GM21528 (cell line): ENCODE data around the gene SDK1.

ENCODE experiments used
- ATAC-seq: cut with Tn5 transposase; IDR thresholded peaks from one replicate; pipeline ENCODE4 v1.9.1; 2021; ENCODE audit warnings: mild to moderate bottlenecking, moderate library complexity; ENCODE audit not compliant: unreplicated experiment, low FRiP score

The SDK1 gene

DNA sequence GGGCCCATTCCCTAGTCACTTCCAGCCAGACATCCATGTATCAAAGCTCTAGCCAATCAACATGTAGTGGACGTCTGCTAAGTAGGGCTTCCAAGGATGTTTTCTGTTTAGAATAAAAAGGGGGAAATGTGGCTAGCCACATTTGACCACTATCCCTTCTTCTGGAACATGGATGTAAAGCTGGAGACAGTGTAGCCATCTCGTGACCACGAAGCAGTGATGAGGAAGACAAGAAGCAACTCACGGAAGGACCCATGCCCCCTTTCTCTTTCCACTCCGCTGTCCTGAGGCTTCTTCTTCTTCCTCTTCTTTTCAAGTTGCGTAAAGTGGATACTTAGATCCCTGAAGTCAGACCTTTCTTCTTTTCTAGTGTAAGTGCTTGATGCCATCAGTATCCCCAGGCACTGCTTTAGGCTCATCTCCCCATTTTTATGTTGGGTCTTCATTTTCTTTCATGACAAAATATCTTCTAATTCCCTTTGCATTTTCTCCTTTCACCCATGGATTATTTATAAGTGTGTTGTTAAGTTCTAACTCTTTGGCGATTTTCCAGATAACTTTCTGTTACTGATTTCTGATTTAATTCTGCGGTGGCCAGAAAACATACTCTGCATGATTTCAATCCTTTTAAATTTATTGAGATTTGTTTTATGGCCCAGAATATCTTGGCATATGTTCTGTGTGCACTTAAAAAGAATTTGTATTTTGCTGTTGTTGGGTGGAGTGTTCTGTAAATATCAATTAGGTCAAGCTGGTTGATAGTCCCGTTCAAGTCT lies 594.5 kb downstream of the SDK1 start:
- no peak for ATAC-seq

DNA sequence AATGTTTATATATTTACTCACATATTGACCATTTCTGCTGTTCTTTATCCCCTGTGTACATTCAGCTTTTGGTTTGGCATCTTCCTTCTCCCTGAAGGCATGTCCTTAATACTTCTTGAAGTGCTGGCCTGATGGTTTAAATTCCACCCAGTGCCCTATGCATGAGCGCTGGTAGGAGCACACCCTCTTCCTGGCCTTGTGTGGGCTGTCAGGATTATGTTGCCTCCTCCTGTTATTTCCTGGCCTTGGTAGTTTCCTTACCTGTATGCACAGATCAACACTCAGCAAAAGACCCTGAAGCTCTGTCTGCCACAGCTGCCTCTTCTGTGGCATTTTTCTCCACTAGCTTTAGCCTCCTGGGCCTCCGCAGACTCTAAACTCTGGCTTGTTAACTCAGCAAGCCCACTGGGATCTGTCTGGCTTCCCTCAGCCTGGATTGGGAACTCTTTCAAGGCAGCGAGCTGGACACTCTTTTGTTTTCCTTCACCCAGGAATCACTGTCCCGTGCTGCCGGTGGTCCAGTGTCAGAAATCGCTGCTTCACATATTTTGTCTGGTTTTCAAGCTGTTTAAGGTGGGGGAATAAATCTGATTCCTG lies 595.2 kb downstream of the SDK1 start:
- no peak for ATAC-seq

DNA sequence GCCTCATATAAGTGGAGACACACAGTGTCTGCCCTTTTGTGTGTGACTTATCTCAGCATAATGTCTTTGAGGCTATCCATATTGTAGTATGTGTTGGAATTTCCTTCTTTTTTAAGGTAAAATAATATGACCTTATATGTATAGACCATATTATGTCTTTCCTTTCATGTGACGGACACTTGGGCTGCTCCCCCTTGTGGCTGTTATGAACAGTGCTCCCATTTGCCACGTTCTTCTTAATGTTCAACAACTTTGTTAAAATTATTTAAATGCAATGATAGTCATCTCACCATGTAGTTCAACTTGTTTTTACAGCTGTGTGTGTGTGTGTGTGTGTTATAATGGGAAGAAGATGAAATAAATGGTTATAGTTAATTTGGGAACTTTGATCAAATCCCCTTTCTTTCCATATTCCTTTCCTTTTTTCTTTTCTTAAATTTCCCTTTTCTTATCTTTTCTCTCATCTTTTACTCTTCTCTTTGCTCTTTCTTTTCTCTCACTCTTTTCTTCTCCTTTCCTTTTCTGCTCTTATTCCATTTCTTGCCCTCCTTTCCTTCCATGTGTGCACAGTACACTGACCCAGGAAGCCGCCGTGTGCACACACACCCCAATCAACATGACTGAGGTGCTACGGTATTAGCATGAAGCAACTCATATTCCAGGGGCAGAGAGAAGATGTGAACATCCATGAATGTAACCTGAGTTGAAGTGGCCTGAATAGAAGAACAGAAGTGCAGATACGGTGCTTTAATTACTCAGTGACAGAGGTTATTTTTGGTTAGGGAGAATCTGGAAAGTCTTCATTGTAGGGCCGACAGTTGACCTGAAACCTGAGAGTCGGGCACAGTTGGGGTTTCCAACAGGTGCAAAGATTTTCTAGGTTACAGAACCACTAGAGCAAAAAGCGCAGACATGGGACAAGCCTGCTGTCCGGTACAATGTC lies 596.6 kb downstream of the SDK1 start:
- no peak for ATAC-seq

DNA sequence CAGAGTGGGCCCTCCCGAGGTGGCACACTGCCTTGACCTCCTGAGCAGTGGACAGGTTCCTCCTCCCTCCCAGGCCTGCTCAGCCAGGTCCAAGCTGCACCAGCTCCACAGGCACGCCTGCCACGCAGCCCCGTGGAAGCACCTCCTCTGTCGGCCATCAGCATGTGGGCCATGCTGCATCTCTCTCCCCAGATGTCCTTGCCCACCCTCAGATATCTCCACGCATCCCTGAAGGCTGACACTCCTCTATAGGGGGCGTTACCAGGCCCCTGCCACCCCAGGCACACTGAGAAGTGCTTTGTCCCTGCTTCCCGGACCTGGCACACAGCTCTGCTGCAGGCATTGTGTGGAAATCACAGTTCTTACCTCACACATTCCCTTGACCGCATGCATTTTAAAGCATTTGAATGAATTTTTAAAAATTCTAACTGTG lies 598.5 kb downstream of the SDK1 start:
- no peak for ATAC-seq

DNA sequence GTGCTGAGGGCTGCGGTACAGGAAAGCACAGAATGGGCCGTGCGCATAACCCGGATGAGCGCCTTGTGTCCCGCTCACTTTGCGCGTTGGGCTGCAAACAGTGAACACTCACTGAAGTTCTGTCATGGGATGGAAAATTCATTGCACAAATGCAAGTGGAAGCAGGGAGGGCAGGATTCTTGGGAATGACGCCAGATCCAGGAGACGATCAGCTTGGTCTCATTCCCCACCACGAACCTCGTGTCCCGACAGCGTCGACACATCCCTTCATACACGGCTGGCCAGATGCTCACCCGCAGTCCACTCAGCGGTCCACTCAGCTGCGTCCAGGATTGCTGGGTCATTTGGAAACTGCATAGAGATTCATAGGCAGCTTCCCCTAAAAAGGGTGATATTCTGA lies 607.1 kb downstream of the SDK1 start:
- ATAC-seq: no peak

DNA sequence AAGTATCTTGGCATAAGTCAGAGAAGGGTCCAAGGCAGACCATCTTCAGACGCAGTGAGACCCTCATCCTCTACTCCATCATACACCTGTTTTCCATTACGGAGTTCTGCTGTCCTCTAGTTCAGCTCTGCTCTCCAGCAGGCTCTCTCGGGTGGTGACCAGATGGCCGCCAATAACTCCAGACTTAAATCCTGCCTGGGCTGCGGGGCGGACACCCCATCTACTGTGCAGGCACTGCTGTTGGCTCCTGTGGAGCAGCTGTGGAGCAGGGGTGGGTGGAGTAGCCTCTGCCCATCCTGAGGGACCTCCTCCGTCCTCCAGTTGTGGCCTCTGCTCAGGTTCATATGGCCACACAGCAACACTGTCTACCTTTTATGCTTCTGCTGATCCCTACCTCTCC lies 608.1 kb downstream of the SDK1 start:
- ATAC-seq: no peak

DNA sequence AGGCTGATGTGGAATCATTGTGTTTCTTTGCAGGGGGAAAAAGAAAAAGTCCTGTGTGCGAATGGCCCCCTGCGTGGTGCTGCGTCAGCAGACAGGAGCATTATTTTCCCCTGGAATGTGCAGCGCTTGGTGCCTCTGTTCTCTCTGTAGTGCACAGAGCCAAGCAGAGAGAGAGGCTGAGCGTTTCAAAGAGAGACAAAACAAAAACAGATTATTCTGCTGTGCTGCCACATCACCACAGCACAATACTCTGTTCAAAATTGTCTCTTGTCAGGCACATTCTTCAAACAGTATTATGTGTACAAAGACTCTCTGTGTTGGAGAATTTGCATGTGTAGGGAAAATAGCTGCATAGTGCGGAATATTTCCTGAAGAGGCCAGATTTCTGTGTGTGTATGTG lies 609.0 kb downstream of the SDK1 start:
- no peak for ATAC-seq

DNA sequence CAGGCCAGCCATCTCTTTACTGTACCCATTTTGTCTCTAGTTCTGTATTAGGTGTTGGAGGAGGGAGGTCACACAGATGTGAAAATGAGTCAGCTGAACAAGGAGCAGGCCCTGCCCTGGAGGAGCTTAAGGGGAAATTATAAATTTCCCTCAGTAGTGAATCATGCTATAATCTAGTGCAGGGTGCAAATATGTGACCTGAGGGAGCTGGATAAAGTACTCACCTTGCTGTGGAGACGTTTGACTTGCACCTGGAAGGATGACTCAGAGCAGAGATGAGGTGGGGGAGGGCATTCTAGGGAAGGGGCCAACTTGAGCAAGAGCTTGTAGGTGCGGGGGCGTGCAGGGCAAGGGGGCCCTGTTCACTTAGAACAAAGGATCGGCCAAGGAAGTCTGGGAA lies 610.6 kb downstream of the SDK1 start:
- no peak for ATAC-seq

DNA sequence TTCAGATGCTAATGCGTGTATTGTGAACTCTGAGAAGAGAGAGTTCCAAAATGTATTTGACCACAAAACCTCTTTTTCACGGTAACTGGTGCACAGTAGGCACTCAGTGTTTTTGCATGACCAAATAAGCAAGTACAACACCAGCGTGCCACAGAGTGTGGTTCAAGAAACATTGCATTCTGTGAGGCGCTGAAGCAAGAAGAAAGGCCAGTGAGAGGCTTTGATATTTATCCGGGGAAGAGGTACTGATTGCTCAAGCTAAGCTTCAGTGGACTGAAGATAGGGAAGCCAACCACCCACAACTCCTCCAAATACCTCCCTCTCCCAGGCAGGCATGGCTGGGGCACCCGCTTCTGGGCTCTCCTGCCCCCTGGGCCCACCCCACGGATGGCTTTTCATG lies 611.2 kb downstream of the SDK1 start:
- ATAC-seq: no peak

DNA sequence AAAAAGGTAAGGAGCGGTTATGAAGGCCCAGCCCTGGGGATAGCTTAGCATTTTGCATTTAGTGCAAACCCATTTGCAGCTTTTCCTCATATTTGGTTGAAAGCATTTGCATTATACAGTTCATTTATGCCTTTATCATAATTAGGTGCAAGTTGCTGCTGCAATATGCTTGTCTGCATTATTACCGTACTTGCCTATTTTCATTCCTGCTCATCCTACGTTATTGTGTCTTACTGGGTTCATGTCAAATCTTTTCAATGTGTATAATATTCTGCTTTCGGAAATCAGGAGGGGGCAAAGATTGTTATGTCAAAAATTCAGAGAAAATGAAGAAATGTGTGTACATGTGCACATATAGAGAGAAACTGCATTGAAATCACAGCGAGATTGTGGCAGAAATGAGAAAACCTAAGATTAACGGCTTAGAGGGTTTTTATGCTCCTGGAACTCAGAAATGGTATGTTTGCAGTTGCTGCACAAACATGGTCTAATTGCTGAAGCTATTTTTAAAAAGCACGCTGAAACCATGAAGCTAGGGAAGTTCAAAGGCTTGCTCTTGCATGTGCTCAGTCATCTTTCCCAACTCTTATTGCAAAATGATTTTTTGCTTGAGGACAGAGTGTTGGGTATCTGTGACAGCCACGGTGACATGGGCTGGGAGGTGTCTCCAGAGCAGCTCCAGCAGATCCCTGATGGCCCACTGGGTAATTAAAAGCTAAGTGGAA lies 613.2 kb downstream of the SDK1 start:
- ATAC-seq: no peak

DNA sequence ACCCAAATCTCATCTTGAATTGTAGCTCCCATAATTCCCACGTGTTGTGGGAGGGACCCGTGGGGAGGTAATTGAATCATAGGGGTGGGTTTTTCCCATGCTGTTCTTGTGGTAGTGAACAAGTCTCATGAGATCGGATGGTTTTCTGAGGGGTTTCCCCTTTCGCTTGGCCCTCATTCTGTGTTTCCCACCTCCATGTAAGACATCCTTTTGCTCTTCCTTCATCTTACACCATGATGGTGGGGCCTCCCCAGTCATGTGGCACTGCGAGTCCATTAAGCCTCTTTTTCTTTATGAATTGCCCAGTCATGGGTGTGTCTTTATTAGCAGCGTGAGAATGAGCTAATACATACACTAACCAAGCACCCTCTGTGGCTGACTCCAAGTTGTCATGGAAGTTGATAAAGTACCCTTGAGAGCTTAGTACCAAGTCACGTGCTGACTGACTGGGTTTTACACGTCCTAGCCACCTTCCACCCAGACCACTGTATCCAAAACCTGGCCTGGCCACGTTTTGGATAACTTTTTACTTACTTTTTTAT lies 614.4 kb downstream of the SDK1 start:
- ATAC-seq: no peak

DNA sequence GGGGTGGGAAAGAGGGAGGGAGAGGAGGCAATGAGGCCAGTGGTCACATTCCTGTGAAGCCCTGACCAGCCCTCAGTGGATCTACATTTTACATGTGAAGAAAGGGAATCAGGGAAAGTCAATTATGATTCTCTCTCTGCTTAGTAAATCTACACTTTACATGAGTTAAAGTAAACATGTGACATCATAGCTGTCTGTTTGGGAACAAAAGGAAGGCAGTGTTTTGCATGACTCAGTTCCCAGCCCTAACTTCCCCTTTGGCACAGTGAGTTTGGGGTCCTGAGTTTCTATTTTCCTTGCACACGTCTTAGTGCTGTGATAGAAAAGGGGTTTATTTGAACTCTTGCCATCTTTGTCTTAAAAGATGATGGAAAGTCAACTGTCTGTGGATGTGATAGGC lies 615.1 kb downstream of the SDK1 start:
- ATAC-seq: no peak

DNA sequence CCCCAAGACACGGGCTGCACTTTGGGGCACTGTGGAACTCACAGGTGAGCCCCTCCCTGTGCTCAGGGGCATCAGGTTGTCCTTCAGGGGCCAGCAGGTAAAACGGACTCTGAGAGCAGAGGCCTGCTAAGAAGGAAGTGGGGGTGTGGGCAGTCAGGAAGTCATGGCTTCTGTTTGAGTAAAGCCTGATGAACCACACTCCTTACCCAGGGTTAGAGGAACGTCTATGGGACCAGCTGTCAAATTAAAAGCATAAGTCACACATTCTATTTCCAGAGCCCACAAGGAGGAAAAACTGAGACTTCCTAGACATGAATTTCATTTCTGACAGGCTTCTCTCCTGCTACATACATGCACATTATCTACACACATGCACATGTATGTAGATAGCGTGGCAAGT lies 616.4 kb downstream of the SDK1 start:
- no peak for ATAC-seq

DNA sequence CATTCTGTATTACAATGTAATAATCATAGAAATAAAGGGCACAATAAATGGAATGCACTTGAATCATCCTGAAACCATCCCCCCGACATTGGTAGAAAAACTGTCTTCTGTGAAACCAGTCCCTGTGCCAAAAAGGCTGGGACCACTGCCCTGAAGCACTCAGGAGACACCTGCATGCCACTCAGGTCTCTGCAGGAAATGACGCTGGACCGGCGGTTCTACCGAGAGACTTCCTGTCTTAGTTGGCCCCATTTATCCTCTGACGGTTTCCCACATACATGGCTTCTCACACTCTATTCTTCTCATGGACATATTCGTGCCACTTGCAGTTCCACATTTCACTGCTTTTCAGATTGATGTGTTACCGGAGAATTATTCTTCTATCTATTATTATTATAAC lies 617.5 kb downstream of the SDK1 start:
- ATAC-seq: no peak

DNA sequence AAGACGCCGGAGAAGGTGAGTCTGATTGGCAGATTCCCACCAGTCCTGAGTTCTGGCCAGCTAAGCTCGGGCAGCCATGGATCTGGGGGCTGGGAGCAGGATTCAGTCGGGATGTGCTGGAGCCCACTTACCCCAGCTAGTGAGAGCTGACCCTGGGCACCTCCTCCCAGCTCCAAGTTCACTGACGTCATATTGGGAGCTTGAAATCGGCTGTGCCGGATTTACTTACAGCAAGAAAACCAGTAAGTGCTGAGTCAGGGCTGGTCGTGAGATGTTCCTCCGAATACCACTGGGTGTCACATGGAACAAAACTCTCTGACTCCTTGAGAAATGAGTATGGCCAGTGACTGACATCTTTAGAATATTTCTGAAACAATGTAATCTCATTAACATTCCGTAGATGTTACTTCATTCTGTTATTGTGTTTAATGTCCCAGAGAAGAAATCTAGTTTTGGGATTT lies 621.2 kb downstream of the SDK1 start:
- ATAC-seq: no peak

DNA sequence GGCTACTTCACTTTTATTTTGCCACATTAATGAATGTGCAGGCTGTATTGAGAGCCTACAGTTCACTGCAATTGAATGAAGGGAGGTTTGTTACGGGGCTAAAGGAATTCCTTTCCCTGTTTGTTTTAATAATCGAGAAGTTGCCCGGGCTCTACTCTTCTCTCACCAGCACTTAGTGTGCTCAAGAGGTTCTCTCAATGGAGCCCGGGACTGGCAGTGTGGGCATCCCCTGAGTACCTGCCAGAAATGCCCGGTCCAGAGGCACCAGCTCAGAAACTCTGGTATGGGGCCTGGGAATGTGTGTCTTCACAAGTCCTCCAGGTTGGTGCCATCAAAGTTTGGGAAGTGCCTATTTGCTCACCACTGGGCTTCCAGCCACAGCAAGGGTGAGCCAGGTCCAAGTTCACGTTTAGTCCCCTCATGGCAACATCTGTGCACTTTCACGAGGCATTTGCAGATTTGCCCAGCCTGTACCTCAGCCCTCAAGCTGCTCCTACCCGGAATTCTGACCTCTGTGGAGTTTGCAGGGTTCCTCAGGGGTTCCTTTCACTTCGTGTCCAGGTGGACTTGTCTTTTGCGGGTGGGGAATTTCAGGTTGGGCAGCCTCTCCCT lies 622.4 kb downstream of the SDK1 start:
- no peak for ATAC-seq

DNA sequence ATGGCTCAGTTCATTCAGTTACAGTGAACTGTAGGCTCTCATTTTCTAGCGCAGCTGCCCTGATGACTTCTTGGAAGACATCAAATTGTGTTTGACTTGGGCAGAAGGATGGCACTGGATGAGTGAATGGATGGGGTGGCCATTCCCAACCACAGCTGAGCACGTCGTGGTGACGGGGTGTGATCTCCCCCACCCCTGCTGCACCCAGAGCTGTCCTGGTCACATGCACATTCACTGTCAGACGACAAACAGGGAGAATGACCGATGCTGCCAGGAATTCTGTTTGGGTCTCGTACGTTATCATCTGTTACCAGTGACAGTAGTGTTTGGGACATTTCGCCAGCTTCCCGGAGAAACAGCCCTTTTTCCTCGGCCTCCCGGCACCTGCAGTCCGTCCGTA lies 623.2 kb downstream of the SDK1 start:
- ATAC-seq: no peak

DNA sequence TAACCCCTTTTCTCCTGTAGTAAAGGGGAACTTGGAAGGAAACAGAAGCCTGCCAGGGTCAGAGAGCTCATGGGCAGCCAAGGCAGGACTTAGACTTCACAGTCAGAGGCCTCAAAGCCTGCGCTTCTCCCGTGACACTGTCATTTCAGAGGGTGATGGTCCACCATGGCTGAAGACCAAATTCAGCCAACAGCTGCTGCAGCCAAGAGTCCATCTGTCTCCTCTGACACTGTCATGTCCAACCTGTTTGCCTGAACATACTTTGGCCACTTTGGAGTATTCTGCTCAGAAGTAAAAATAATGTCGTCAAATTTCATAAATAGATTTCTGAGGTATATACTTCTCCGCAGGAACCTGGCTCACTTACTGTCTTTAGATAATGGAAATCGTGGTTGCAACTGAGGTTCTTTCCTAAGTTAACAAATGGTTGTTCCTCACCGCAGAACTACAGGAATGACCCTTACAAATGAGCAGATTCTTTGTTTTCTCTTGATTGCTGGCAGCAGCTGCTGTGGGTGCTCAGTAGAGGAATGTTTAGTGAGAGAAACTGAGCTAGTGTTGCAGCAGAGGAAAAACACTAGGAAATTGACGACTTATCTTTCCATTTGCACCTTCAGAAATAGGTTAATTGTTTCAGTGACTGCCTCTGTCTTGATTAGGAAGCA lies 626.5 kb downstream of the SDK1 start:
- no peak for ATAC-seq

DNA sequence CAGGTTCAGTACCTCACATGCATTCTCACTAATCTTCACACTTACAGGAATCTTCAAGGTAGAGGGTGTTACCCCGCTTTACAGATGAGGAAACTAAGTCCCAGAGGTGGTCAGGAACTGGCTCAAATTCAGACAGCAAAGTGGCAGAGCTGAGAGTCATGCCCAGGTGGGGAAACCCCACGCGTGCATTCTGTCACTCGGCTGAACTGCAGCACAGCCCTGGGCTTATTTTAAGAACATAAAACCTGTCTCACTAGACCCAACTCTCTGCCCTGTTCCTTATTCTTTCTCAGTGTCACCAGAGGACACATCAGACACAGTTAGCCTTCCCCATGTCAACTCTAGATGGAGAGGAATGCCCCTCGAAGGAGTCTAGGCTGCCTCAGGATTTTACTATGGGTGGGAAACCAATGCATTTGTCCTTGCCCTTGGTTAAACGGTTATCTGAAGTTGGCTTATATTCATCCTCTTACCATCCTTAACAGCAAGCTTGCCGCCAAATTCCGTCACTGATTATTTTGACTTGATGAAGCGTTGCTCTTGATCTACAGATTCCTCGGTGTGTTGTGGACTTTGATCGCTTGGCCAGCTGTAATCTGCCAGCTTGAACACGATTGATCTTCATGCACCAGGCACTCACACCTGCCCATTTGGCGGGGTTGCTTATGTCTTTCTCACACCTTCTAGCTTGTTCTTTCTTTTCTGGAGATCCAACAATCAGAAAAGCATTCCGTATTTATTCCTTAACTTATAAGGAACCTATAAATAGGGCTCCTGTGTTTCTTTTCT lies 627.9 kb downstream of the SDK1 start:
- ATAC-seq: no peak
